Urothelium cell line (cell line): ENCODE measurements around the gene APOBEC3A.
"Not testable (repeated sequence)": the region's sequence is repeated elsewhere in the genome, so short reads cannot be mapped to it uniquely, and the experiment has no call there.

Experiments
- DNase-seq: peaks from one replicate; pipeline ENCODE4 v3.0.0; 2011; ENCODE audit warnings: low spot score, mixed read lengths
- FAIRE-seq: peaks from 2 replicates; lab custom pipeline; 2011; peaks lifted over from hg19 to GRCh38; lab: Jason Lieb, UNC

Gene APOBEC3A

GRCh38 chr22:38942702-38943101 is 14.7 kb upstream of the APOBEC3A start:
- DNase-seq (no peak), FAIRE-seq (no peak)

GRCh38 chr22:38943201-38943600 is 14.2 kb upstream of the APOBEC3A start:
- no peak for DNase-seq
- no peak for FAIRE-seq

GRCh38 chr22:38943882-38944281 is 13.5 kb upstream of the APOBEC3A start:
- FAIRE-seq, result no peak
- no peak for DNase-seq

GRCh38 chr22:38944653-38945052 is 12.8 kb upstream of the APOBEC3A start:
- DNase-seq, result no peak
- FAIRE-seq, result no peak

- FAIRE-seq, DNase-seq: not testable (repeated sequence)
Measured at GRCh38 chr22:38945706-38946338, 11.6 kb upstream of the APOBEC3A start.

- no peak for FAIRE-seq
- no peak for DNase-seq
Measured at GRCh38 chr22:38946771-38947170, 10.6 kb upstream of the APOBEC3A start.

- peak; percentile 44 for FAIRE-seq
- DNase-seq, result no peak
Measured at GRCh38 chr22:38947321-38948140, 9.9 kb upstream of the APOBEC3A start.

GRCh38 chr22:38948181-38948940 is 9.0 kb upstream of the APOBEC3A start:
- no peak for DNase-seq
- FAIRE-seq, result no peak

GRCh38 chr22:38949889-38950405 is 7.5 kb upstream of the APOBEC3A start:
- FAIRE-seq (no peak), DNase-seq (no peak)

GRCh38 chr22:38950527-38951295 is 6.7 kb upstream of the APOBEC3A start:
- peak; percentile 32 for FAIRE-seq
- no peak for DNase-seq

- DNase-seq, result no peak
- FAIRE-seq, result no peak
Measured at GRCh38 chr22:38951734-38952133, 5.7 kb upstream of the APOBEC3A start.

GRCh38 chr22:38952281-38952993 is 5.0 kb upstream of the APOBEC3A start:
- DNase-seq (no peak), FAIRE-seq (peak; percentile 79)

GRCh38 chr22:38953091-38953490 is 4.3 kb upstream of the APOBEC3A start:
- FAIRE-seq (no peak), DNase-seq (no peak)

- FAIRE-seq (peak; percentile 20), DNase-seq (no peak)
Measured at GRCh38 chr22:38953577-38954413, 3.6 kb upstream of the APOBEC3A start.

GRCh38 chr22:38954414-38955043 is 2.9 kb upstream of the APOBEC3A start:
- FAIRE-seq, result no peak
- no peak for DNase-seq

- DNase-seq, result no peak
- FAIRE-seq, result no peak
Measured at GRCh38 chr22:38955250-38955905, 2.0 kb upstream of the APOBEC3A start.

- FAIRE-seq (no peak), DNase-seq (no peak)
Measured at GRCh38 chr22:38955926-38956325, 1.5 kb upstream of the APOBEC3A start.

GRCh38 chr22:38956551-38956950 is 858 bp upstream of the APOBEC3A start:
- FAIRE-seq (no peak), DNase-seq (no peak)
